ENCODE data around the gene PRIMA1.

PRIMA1 gene

GRCh38 chr14:93759719-93760307, 28.5 kb downstream of the PRIMA1 start:
- Mint-ChIP-seq H3K9me3 (no peaks in the 10 kb centered on the region), H3K27me3 (peaks cover 26% of the 10 kb centered on the region), H3K4me3 (no peak overlapping the region), H3K4me1 (peaks cover 3% of the 10 kb centered on the region), H3K36me3 (no peaks in the 10 kb centered on the region), H3K27ac (no peak overlapping the region)
- DNase-seq (ENCODE audit: low spot score in 2 of 2), result no peak
- no peak for ATAC-seq (ENCODE audit: low read depth)

- H3K9me3 Mint-ChIP-seq, result no peaks in the 10 kb centered on the region
- DNase-seq (ENCODE audit: low spot score in 2 of 2) (no peak), ATAC-seq (ENCODE audit: low read depth) (no peak)
- H3K36me3 Mint-ChIP-seq, result no peaks in the 10 kb centered on the region
- peaks cover 11% of the 10 kb centered on the region for H3K27me3 Mint-ChIP-seq
- H3K4me1 Mint-ChIP-seq, result peaks cover 3% of the 10 kb centered on the region
- H3K4me3 Mint-ChIP-seq, result no peak overlapping the region
- H3K27ac Mint-ChIP-seq, result no peak overlapping the region
Observed at GRCh38 chr14:93757206-93757605, 31.1 kb downstream of the PRIMA1 start.

DNA sequence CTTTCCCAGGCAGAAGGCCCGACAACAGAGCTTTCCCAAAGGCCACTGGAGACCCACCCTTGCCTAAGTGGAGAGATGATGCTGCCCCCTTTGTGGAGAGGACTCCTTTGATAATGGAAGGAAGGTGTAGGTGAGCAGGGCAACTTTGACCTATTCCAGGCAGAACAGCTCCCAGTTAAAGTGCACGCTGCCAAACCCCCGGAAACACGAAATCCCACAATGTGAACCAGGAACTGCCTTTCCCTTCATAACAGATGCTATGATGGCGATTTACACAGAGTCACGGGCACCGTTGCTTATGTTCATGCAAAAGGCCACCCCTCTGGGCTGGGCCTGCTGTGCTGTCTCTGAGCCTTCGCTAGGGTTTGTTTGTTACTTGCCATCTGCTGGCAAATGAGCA, 34.6 kb downstream of the PRIMA1 start:
- H3K4me3 Mint-ChIP-seq, result no peak overlapping the region

GRCh38 chr14:93752980-93753561, 35.2 kb downstream of the PRIMA1 start:
- ATAC-seq (ENCODE audit: low read depth) (no peak), DNase-seq (ENCODE audit: low spot score in 2 of 2) (no peak)
- Mint-ChIP-seq H3K27ac (no peak overlapping the region), H3K4me1 (no peaks in the 10 kb centered on the region), H3K27me3 (no peaks in the 10 kb centered on the region), H3K9me3 (no peaks in the 10 kb centered on the region), H3K4me3 (no peak overlapping the region), H3K36me3 (no peaks in the 10 kb centered on the region)

More for the DNA sequence above, 34.6 kb downstream of the PRIMA1 start:
- no peak for ATAC-seq (ENCODE audit: low read depth)
- Mint-ChIP-seq H3K27ac (no peak overlapping the region), H3K27me3 (no peaks in the 10 kb centered on the region), H3K9me3 (no peaks in the 10 kb centered on the region), H3K36me3 (no peaks in the 10 kb centered on the region), H3K4me1 (no peaks in the 10 kb centered on the region)
- DNase-seq (ENCODE audit: low spot score in 2 of 2), result no peak

DNA sequence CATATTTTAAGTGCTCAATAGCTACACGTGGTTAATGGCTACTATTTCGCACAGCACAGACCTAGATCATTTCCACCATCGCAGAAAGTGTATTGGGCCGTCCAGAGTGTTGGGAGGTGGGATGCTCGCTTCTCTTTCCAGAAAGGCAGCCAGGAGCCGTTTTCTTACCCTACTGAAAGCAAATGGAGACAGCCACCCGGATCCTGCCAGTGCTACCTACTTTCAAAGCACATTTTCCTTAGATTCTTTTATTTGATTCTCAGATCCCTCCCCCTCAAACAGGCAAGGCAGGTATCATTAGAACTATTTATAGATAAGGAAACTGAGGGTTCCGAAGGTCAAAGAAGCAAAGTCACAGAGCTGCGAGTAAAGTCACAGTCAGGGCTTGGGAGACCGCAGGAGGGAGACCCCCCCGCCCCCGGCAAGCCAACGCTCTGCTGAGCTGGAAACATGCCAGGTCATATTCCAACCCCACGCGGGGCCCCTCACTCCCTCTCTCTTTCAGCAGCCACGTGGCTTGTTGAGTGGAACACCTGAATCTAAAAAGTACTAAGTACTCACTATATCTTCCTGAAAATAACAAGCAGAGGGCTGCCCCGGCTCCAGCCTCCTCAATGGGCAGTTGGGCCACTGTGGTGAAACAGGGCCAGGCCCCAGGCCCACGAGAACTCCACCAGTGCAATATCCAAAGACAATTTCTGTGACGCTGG, 36.2 kb downstream of the PRIMA1 start:
- H3K4me1 Mint-ChIP-seq, result no peaks in the 10 kb centered on the region
- peaks cover 6% of the 10 kb centered on the region for H3K9me3 Mint-ChIP-seq
- no peak overlapping the region for H3K4me3 Mint-ChIP-seq
- ATAC-seq (ENCODE audit: low read depth) (no peak), DNase-seq (ENCODE audit: low spot score in 2 of 2) (no peak)
- H3K27ac Mint-ChIP-seq, result no peak overlapping the region
- H3K36me3 Mint-ChIP-seq, result no peaks in the 10 kb centered on the region
- H3K27me3 Mint-ChIP-seq, result peaks cover 5% of the 10 kb centered on the region

DNA sequence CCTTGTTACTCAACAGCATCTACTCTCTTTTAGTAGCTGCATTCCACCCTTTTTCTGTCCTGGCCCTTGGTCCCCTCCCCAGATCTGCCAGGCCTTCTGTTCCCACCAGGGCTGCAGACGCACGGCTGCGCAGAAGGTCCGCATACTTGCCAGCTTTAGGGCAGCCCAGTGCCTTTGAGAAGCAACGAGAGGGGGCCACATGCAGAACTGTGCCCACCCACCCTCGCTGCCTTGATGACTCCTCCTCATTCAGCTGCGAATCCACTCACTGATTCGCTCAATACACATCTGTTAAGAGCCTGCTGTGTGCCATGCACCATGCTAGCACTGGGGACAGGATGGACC, 39.2 kb downstream of the PRIMA1 start:
- Mint-ChIP-seq H3K36me3 (no peaks in the 10 kb centered on the region), H3K27me3 (peaks cover 9% of the 10 kb centered on the region), H3K9me3 (peaks cover 6% of the 10 kb centered on the region), H3K27ac (no peak overlapping the region), H3K4me3 (no peak overlapping the region), H3K4me1 (no peaks in the 10 kb centered on the region)
- ATAC-seq (ENCODE audit: low read depth), result no peak
- no peak for DNase-seq (ENCODE audit: low spot score in 2 of 2)

DNA sequence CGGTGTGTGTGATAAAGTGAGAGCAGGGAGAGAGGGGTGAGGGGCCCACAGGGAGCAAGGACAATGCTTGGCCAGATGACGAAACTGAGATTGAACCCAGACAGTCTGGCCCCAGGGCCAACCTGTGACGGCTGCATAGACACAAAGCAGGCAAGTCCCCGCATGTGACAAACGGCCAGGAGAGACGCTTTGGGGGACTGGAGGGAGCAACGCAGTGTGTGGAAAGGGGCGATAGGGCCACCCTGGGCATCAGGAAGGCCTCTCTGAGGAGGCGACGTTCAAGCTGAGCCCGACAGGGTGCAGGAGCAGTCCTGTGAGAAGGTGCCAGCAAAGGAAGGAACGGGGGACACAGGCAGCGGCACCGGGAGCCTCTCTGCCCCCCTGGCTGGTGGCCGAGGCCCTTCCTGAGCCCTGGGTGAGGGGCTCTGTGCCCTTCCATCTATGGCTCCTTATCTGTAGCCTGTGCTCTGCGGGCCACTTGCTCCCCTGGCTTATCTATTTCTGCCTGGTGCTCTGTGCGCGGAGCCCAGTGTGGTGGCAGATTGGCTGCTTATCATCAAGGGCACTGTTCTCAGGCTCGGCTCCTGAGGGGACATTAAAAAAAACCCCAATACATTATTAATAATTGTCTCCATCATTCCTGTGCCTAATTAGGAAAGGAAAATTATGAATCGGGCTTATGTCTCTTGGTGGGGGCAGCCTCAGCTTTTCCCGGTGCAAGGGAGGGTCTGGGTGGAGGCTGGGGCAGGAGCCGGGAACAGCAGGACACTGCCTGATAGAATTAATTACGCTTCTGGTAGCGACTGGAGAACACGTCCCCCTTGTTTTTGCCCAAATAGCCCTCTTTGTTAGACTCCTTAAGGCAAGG, 39.8 kb downstream of the PRIMA1 start:
- Mint-ChIP-seq H3K36me3 (no peaks in the 10 kb centered on the region), H3K27ac (no peak overlapping the region), H3K4me3 (no peak overlapping the region), H3K9me3 (peaks cover 6% of the 10 kb centered on the region), H3K27me3 (peaks cover 9% of the 10 kb centered on the region), H3K4me1 (no peaks in the 10 kb centered on the region)
- no peak for DNase-seq (ENCODE audit: low spot score in 2 of 2)
- ATAC-seq (ENCODE audit: low read depth), result no peak

DNA sequence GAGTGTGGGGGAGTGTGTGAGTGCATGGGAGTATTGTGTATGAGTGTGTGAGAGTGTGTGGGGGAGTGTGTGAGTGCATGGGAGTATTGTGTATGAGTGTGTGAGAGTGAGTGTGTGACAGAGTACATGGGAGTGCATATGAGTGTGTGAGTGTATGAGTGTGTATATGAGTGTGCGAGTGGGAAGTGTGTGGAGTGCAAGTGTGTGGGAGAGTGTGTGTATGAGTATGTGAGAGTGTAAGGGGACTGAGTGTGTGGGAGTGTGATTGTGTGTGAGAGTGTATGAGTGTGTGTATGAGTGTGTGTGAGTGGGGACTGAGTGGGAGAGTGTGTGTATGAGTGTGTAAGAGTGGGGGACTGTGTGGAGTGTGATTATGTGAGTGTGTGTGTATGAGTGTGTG, 40.7 kb downstream of the PRIMA1 start:
- Mint-ChIP-seq H3K4me1 (no peaks in the 10 kb centered on the region), H3K27ac (no peak overlapping the region), H3K4me3 (no peak overlapping the region), H3K27me3 (peaks cover 9% of the 10 kb centered on the region), H3K9me3 (peaks cover 6% of the 10 kb centered on the region), H3K36me3 (no peaks in the 10 kb centered on the region)
- ATAC-seq (ENCODE audit: low read depth) (no peak), DNase-seq (ENCODE audit: low spot score in 2 of 2) (no peak)

DNA sequence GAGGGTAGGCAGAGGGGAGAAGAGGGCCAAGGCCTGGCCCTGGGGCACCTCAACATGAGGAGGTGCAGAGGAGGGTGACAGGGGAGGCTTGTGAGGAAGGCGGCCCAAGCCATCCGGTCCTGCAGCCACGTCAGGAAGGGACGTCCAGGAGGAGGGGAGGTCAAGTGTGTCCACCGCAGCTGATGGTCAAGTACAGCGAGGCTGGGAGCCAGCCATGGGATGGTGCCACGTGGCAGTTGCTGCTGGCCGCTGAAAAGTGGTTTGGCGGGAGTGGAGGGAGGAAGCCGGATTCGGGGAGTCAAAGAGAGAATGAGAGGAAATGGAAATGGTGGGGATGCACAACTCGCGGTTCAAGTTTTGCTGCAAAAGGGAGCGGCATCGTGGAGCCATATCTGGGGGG, 41.2 kb downstream of the PRIMA1 start:
- ATAC-seq (ENCODE audit: low read depth) (no peak), DNase-seq (ENCODE audit: low spot score in 2 of 2) (no peak)
- H3K36me3 Mint-ChIP-seq, result no peaks in the 10 kb centered on the region
- H3K9me3 Mint-ChIP-seq, result peaks cover 6% of the 10 kb centered on the region
- H3K4me1 Mint-ChIP-seq, result no peaks in the 10 kb centered on the region
- no peak overlapping the region for H3K27ac Mint-ChIP-seq
- H3K4me3 Mint-ChIP-seq, result no peak overlapping the region
- peaks cover 9% of the 10 kb centered on the region for H3K27me3 Mint-ChIP-seq

DNA sequence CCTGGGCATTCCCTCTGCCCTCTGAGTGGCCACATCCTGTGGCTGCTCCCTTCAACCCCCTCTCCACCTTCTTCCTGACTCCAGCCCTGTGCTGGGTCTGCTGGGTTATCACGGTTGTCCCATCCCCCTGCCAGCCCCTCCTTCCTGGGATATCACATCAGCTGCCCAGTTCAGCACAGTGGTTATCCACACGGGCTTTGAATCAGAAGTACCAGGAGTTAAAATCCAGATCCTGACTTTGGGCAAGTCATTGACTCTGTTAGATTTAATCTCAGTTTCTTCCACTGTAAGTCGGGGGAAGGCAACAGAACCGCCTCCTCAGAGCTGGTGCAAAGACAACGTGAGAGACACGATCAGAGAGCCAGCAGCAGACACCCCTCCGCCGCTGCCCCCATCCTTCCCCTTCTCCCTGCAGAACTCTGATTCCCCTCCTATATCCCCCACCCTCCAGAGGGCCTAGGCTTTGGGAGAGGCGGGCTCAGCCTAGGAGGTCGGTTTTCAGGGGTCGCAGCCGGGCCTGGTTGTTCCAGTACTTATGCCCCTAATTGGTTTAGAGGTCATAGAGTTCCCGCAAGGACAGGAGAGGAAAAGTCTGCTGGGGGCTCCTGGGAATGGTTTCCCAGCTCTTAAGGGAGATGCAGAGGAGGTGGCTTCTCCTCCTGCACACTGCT, 42.5 kb downstream of the PRIMA1 start:
- Mint-ChIP-seq H3K36me3 (no peaks in the 10 kb centered on the region), H3K27me3 (peaks cover 9% of the 10 kb centered on the region), H3K27ac (no peak overlapping the region), H3K9me3 (peaks cover 6% of the 10 kb centered on the region), H3K4me1 (no peaks in the 10 kb centered on the region), H3K4me3 (no peak overlapping the region)
- ATAC-seq (ENCODE audit: low read depth), result no peak
- DNase-seq (ENCODE audit: low spot score in 2 of 2), result no peak

GRCh38 chr14:93744876-93745275, 43.4 kb downstream of the PRIMA1 start:
- peaks cover 6% of the 10 kb centered on the region for H3K9me3 Mint-ChIP-seq
- no peak overlapping the region for H3K4me3 Mint-ChIP-seq
- H3K27ac Mint-ChIP-seq, result no peak overlapping the region
- DNase-seq (ENCODE audit: low spot score in 2 of 2) (no peak), ATAC-seq (ENCODE audit: low read depth) (no peak)
- H3K36me3 Mint-ChIP-seq, result no peaks in the 10 kb centered on the region
- H3K4me1 Mint-ChIP-seq, result no peaks in the 10 kb centered on the region
- H3K27me3 Mint-ChIP-seq, result peaks cover 9% of the 10 kb centered on the region

DNA sequence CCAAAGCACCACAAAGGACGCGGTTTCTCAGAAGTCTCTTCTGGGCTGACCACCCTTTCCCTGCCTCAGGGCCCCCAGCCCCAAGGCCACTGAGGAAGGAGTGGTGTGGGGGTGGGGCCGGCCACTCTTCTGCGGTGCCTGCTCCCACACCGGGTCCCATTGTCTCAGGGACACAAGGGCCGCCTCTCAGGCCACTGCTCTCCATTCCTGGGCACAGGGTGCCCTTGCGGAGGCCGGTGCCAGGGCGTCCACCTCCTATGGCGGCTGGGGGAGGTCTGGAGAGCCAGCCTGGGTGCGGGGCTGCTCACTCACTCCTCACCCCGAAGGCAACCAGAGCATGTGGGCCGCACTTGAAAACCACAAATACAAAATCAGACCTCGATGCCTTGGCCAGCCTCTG, 44.1 kb downstream of the PRIMA1 start:
- no peaks in the 10 kb centered on the region for H3K4me1 Mint-ChIP-seq
- peaks cover 9% of the 10 kb centered on the region for H3K27me3 Mint-ChIP-seq
- ATAC-seq (ENCODE audit: low read depth) (no peak), DNase-seq (ENCODE audit: low spot score in 2 of 2) (no peak)
- H3K36me3 Mint-ChIP-seq, result no peaks in the 10 kb centered on the region
- H3K4me3 Mint-ChIP-seq, result no peak overlapping the region
- H3K27ac Mint-ChIP-seq, result no peak overlapping the region
- peaks cover 6% of the 10 kb centered on the region for H3K9me3 Mint-ChIP-seq

DNA sequence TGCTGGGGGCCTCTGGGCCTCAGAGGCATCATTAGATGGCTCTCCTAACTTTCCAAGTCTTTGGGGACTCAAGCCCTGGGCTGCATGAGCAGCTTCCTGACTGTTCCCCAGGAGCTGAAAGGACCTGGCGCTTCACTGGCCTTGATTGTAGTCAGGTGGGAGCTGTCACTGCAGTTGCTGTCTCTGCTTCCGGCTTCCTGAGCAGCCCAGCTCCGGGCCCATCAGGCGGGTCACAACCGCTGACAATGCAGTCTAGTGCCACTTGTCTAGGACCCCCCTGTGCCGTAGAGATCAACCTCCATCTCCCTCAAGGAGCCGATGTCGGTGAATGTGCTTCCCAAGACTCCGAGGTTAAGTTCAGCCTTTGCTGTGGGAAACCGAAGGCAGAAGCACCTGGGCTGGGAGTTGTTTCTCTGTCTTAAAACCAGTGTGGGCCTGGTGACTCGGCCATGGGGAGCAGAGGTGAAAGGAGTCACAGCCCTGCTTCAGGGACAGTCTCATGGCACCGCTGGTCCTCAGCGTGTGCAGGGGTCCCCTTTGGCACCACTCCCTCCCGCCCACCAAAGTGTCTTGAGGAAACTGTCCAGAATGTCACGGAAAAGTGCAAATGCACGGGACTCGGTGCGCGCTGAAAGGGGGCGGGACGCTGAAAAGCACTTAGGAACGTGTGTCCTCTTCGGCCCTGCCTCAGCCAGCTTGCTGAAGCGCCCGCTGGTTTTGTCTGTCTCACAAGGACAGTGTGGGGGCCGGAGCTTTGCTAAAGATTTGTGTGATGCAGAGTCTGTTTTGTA, 44.8 kb downstream of the PRIMA1 start:
- no peaks in the 10 kb centered on the region for H3K4me1 Mint-ChIP-seq
- H3K27ac Mint-ChIP-seq, result no peak overlapping the region
- ATAC-seq (ENCODE audit: low read depth), result no peak
- H3K27me3 Mint-ChIP-seq, result peaks cover 9% of the 10 kb centered on the region
- no peak for DNase-seq (ENCODE audit: low spot score in 2 of 2)
- H3K9me3 Mint-ChIP-seq, result peaks cover 6% of the 10 kb centered on the region
- H3K36me3 Mint-ChIP-seq, result no peaks in the 10 kb centered on the region
- no peak overlapping the region for H3K4me3 Mint-ChIP-seq
